ENCODE data around the gene ST8SIA2.
"Not testable (repeated sequence)": the region's sequence is repeated elsewhere in the genome, so short reads cannot be mapped to it uniquely, and the experiment has no call there.

Gene ST8SIA2

GRCh38 chr15:92435145-92435544 is 41.5 kb downstream of the ST8SIA2 start:
- no peak for DNase-seq (ENCODE audit: low read depth in 2 of 2)

DNA sequence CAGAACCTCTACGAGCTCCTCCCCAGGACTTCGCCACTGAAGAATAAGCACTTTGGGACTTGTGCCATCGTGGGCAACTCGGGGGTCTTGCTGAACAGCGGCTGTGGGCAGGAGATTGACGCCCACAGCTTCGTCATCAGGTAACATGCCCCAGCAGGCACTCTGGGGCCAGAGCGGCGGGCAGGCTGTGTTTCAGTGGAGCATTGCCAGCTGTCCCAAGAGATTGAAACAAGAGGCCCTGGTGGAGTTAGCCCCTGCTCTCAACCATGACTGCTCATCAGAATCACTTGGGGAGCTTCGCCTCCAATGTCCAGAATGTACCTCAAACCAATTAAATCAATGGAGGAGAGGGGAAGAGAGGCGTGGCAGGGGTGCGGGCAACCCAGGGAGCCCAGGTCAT is 44.8 kb downstream of the ST8SIA2 start:
- DNase-seq (ENCODE audit: low read depth in 2 of 2) = no peak

GRCh38 chr15:92443381-92443780 is 49.7 kb downstream of the ST8SIA2 start:
- no peak for DNase-seq (ENCODE audit: low read depth in 2 of 2)

DNA sequence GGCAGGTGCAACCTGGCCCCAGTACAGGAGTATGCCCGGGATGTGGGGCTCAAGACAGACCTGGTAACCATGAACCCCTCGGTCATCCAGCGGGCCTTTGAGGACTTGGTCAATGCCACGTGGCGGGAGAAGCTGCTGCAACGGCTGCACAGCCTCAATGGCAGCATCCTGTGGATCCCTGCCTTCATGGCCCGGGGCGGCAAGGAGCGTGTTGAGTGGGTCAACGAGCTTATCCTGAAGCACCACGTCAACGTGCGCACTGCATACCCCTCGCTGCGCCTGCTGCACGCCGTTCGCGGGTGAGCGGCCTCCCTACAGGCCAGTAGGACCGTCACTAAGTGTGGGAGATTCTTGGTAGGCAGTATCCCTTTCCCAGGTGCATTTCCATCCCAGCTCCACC is 51.0 kb downstream of the ST8SIA2 start:
- DNase-seq (ENCODE audit: low read depth in 2 of 2) = no peak

- DNase-seq (ENCODE audit: low read depth in 2 of 2) = no peak
These were observed 54.7 kb downstream of the ST8SIA2 start for GRCh38 chr15:92448370-92448769.

DNA sequence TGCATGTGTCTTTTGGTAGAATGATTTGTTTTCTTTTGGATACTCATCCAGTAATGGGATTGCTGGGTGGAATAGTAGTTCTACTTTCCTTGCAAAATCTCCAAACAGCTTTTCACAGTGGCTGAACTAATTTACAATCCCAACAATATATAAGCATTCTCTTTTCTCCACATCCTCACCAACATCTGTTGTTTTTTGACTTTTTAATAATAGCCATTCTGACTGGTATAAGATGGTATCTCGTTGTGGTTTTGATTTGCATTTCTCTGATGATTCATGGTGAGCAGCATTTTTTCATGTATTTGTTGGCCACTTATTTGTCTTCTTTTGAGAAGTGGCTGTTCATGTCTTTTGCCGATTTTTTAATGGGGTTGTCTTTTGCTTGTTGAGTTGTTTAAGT is 55.8 kb downstream of the ST8SIA2 start:
- DNase-seq (ENCODE audit: low read depth in 2 of 2) = no peak

DNA sequence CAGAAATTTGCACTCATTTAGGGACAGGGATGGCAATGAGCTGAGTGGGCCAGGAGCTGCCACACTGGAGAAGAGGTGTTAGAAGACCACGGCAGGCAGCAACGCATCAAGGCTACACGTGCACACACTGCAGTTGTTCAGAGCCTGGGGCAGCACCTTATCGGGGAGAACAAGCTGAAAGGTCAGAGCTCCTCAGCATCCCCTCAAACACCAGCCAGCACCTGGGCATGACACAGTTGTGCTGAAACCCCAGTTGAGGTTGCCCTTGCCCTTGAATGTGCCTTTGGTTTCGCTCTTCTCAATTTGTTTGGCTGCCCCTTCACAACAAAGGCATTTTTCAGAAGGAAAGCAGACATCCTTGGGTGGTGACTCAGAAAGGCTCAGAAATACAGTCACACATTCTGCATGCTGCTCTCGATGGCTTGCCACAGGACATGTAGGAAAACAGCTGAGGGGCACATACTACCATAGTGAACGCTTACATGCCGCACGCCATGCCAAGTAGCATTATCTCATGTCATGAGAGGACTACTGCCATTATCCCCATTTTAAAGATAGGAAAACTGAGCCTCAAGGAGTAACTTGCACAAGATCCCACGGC is 57.6 kb downstream of the ST8SIA2 start:
- DNase-seq (ENCODE audit: low read depth in 2 of 2) = no peak

GRCh38 chr15:92452143-92452542 is 58.5 kb downstream of the ST8SIA2 start:
- DNase-seq (ENCODE audit: low read depth in 2 of 2) = no peak

GRCh38 chr15:92453607-92454006 is 59.9 kb downstream of the ST8SIA2 start:
- DNase-seq (ENCODE audit: low read depth in 2 of 2) = no peak

GRCh38 chr15:92454555-92455105 is 60.9 kb downstream of the ST8SIA2 start:
- DNase-seq (ENCODE audit: low read depth in 2 of 2) = no peak

DNA sequence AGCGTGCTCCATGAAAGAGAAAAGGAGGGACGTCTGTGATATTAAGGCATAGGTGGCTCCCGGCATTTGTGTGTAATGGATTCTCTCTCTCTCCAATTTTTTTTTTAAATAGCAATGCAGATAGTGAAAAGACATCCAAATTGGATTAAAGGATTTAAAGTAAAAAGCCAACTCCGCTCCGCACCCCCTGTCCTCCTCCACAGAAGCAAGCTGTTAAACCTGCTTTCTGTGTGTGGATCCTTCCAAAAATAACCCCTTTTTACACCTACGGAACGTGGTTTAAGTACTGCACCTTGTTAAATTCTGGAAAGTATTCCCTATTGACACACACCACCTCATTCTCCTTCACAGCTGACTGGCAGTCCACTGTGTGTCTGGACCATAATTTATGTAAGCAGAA is 61.6 kb downstream of the ST8SIA2 start:
- no peak for DNase-seq (ENCODE audit: low read depth in 2 of 2)

GRCh38 chr15:92457471-92458041 is 63.9 kb downstream of the ST8SIA2 start:
- DNase-seq (ENCODE audit: low read depth in 2 of 2) = no peak

DNA sequence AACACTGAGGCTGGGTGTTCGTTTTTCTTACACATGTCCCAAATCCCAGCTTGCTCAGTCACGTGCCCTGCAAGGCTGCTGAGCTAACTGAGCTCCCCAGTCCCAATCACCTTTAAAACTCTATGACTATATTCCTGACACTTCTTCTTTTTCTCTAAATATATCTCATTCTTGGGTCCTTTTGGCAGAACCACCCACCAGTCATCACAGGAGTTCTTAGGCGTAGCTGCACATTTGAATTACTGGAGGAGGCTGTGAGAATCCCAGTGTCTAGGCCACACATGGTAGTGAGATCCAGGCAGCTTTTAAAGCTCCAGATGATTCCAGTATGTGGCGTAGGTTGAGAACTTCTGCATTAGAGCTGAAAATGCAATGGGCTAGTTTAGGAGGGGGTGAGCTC is 66.3 kb downstream of the ST8SIA2 start:
- no peak for DNase-seq (ENCODE audit: low read depth in 2 of 2)

- DNase-seq (ENCODE audit: low read depth in 2 of 2) = no peak
These were observed 68.9 kb downstream of the ST8SIA2 start for GRCh38 chr15:92462424-92463125.

- no peak for DNase-seq (ENCODE audit: low read depth in 2 of 2)
These were observed 69.7 kb downstream of the ST8SIA2 start for GRCh38 chr15:92463352-92463751.

GRCh38 chr15:92463826-92464225 is 70.1 kb downstream of the ST8SIA2 start:
- DNase-seq (ENCODE audit: low read depth in 2 of 2) = no peak

GRCh38 chr15:92466834-92467233 is 73.2 kb downstream of the ST8SIA2 start:
- DNase-seq (ENCODE audit: low read depth in 2 of 2) = no peak

DNA sequence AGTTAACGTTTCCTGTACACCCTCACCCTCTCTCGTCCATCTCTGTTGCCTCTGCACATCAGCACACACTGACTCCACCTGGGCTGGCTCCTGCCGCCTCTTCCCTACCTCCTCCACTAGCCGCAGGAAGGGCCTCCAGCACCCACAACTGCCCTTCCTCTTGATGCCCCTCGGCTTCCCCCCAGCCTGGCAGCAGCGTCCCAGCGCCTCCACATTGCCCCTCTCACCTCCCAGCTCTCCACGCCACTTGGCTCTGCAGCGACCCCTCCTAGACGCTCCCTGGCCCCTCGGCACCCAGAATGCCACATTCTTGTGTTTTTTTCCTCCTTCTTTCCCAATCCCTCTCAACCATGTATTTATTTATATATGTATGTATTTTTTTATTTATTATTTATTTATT is 73.6 kb downstream of the ST8SIA2 start:
- DNase-seq (ENCODE audit: low read depth in 2 of 2) = no peak

- no peak for DNase-seq (ENCODE audit: low read depth in 2 of 2)
These were observed 75.3 kb downstream of the ST8SIA2 start for GRCh38 chr15:92468991-92469390.

GRCh38 chr15:92471288-92471687 is 77.6 kb downstream of the ST8SIA2 start:
- DNase-seq (ENCODE audit: low read depth in 2 of 2) = no peak

DNA sequence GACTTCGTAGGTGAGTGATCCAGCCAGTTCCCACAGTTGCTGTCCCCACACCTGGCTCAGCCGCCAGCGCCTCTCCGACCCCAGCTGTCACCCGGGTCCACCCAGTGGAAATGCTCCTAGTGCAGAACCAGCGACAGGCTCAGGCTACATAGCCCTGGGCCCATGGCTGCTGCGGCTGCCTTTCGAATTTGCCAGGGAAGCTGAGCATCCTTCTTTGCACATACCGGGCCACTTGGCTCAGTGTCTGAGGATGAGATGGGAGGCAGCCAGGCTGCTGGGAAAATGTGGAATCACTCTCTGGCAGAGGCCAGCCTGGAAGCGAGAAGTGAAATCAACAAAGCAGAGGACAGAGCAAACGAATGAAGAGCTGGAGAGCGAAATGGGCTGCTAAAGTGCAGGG is 80.1 kb downstream of the ST8SIA2 start:
- no peak for DNase-seq (ENCODE audit: low read depth in 2 of 2)

- DNase-seq (ENCODE audit: low read depth in 2 of 2) = not testable (repeated sequence)
These were observed 86.0 kb downstream of the ST8SIA2 start for GRCh38 chr15:92479730-92480129.

DNA sequence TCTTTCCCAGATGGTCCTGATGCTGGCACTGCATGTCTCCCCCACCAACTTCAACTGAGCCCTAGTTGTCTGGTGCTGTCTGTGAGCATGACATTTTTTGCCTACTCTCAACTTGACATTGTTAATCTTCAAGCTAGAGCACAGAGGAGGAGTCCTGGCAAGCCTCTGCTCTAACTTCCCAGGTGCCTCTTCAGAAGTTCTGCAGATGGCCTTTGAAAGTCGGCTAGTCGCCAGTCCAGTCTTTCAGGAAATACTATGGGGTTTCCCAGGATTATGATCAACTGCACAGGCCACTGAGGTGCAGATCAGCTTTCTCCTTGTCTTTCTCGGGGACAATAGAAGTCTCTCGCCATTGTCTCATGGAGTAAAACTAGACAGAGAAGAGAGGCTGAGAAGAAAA is 86.7 kb downstream of the ST8SIA2 start:
- DNase-seq (ENCODE audit: low read depth in 2 of 2) = no peak

Measured in stimulated activated CD8-positive, alpha-beta memory T cell treated with anti-CD3 and anti-CD28 coated beads, Interleukin-15, amount 100 ng/mL, for 4 hours (primary cell).